GM12878 (cell line): ENCODE measurements around the gene WNK1. TPM values are rescaled to one million over a fixed set of nuclear protein-coding genes. Genes with fewer than 3 reads are reported as not detected.

ENCODE experiments used
- BACH1 ChIP-seq: fragments of 450-650 bp; IDR thresholded peaks from 2 replicates; pipeline ENCODE4 v1.6.1; 2017; ENCODE audit warnings: mild to moderate bottlenecking, borderline replicate concordance
- BCL11A ChIP-seq: IDR thresholded peaks from 2 replicates; pipeline ENCODE4 v1.6.1; 2011; ENCODE audit warnings: low read depth, low read length
- CBFB ChIP-seq: IDR thresholded peaks from 2 replicates; pipeline ENCODE4 v1.6.1; 2016; ENCODE audit warnings: antibody characterized with exemption, low read depth
- CBX3 ChIP-seq: fragments of 200-600 bp; sonication (generic); IDR thresholded peaks from 2 replicates; pipeline ENCODE4 v1.6.1; 2016; ENCODE audit warnings: low read depth, borderline replicate concordance
- CREB1 ChIP-seq: IDR thresholded peaks from 2 replicates; pipeline ENCODE4 v1.6.1; 2012; ENCODE audit warnings: low read depth, mild to moderate bottlenecking, inconsistent platforms
- EP300 ChIP-seq, 2 experiments: fragments of 150-350 bp in 1 of 2; IDR thresholded peaks; 2 replicates each; pipeline ENCODE4 v1.6.1; 2011 to 2012; ENCODE audit warnings: low read depth in 2 of 2, low read length in 2 of 2, borderline replicate concordance in 1 of 2, improper control_type of control experiment in 1 of 2, inconsistent platforms in 1 of 2; ENCODE audit not compliant: control insufficient read depth in 1 of 2
- IKZF2 ChIP-seq, 2 experiments: fragments of 450-650 bp; IDR thresholded peaks; 2 replicates each; pipeline ENCODE4 v1.6.1; 2017; ENCODE audit warnings: mild to moderate bottlenecking in 2 of 2, moderate library complexity in 2 of 2
- IRF4 ChIP-seq: IDR thresholded peaks from 2 replicates; pipeline ENCODE4 v1.6.1; 2011; ENCODE audit warnings: low read depth, low read length
- MEF2B ChIP-seq: fragments of 450-650 bp; IDR thresholded peaks from 2 replicates; pipeline ENCODE4 v1.6.1; 2018; ENCODE audit warnings: mild to moderate bottlenecking, moderate library complexity; ENCODE audit not compliant: partially characterized antibody, poor library complexity, severe bottlenecking
- MXI1 ChIP-seq: fragments of 150-350 bp; IDR thresholded peaks from 2 replicates; pipeline ENCODE4 v1.6.1; 2011; ENCODE audit warnings: low read depth, mild to moderate bottlenecking, inconsistent platforms, low read length, improper control_type of control experiment
- NBN ChIP-seq: fragments of 450-650 bp; IDR thresholded peaks from 2 replicates; pipeline ENCODE4 v1.6.1; 2016
- NFIC ChIP-seq: IDR thresholded peaks from 2 replicates; pipeline ENCODE4 v1.6.1; 2012; ENCODE audit warnings: low read depth, mild to moderate bottlenecking, inconsistent platforms, low read length, moderate library complexity
- NR2F1 ChIP-seq: fragments of 450-650 bp; conservative IDR thresholded peaks from 2 replicates; pipeline ENCODE4 v1.6.1; 2017; ENCODE audit warnings: mild to moderate bottlenecking
- RUNX3 ChIP-seq: IDR thresholded peaks from 2 replicates; pipeline ENCODE4 v1.6.1; 2012; ENCODE audit warnings: low read length, inconsistent platforms
- SPI1 ChIP-seq: IDR thresholded peaks from 2 replicates; pipeline ENCODE4 v1.6.1; 2011; ENCODE audit warnings: low read depth, mild to moderate bottlenecking, low read length, moderate library complexity, borderline replicate concordance; ENCODE audit not compliant: insufficient read depth
- SUPT20H ChIP-seq: IDR thresholded peaks from 2 replicates; pipeline ENCODE4 v1.6.1; 2011; ENCODE audit warnings: low read depth, mild to moderate bottlenecking, low read length, moderate library complexity, borderline replicate concordance; ENCODE audit not compliant: control insufficient read depth
- TCF12 ChIP-seq: IDR thresholded peaks from 2 replicates; pipeline ENCODE4 v1.6.1; 2011; ENCODE audit warnings: low read depth, mild to moderate bottlenecking, low read length
- USF1 ChIP-seq: IDR thresholded peaks from 2 replicates; pipeline ENCODE4 v1.6.1; 2011; ENCODE audit warnings: borderline replicate concordance, low read depth, mild to moderate bottlenecking, moderate library complexity, mixed read lengths, low read length; ENCODE audit not compliant: insufficient read depth; ENCODE audit errors: extremely low read length
- polyA plus RNA-seq, 11 experiments: library from polyadenylated mRNA; depleted of rRNA in 4 of 11; unstranded in 6 of 11; stranded (reverse) in 5 of 11; fragments of >200 nt; fragmentation: Nextera tagmentation in 4 of 11; fragmentation: Illumina TruSeq in 1 of 11; extraction: Ambion mirVana in 4 of 11; extraction: Trizol in 1 of 11; gene quantifications; 1 replicate in 1 of 11; 2 replicates in 10 of 11; pipeline versions ENCODE4 v1.2.1 to v1.2.3, GENCODE V29; 2011 to 2016; ENCODE audit warnings: inconsistent platforms in 2 of 11, missing spikeins in 2 of 11, low read depth in 1 of 11
- total RNA-seq, 4 experiments: library from RNA; depleted of rRNA in 3 of 4; stranded (reverse); fragments of >200 nt in 3 of 4; fragmentation: Illumina TruSeq in 1 of 4; extraction: Trizol in 1 of 4; gene quantifications; 2 replicates each; pipeline versions ENCODE4 v1.2.1 to v1.2.3, GENCODE V29; 2013 to 2021
- TF ChIP-seq, protein P1 (sequence below): fragments of 450-650 bp; IDR thresholded peaks from 2 replicates; pipeline ENCODE4 v1.6.1; 2016; ENCODE audit warnings: mild to moderate bottlenecking

WNK1 gene
- total and polyA plus RNA-seq, 10 of the 15 experiments (the other 5 are each of a cell fraction or from before 2014, with no cell fraction given), result 9.6 to 151 (median 86.6) TPM

DNA sequence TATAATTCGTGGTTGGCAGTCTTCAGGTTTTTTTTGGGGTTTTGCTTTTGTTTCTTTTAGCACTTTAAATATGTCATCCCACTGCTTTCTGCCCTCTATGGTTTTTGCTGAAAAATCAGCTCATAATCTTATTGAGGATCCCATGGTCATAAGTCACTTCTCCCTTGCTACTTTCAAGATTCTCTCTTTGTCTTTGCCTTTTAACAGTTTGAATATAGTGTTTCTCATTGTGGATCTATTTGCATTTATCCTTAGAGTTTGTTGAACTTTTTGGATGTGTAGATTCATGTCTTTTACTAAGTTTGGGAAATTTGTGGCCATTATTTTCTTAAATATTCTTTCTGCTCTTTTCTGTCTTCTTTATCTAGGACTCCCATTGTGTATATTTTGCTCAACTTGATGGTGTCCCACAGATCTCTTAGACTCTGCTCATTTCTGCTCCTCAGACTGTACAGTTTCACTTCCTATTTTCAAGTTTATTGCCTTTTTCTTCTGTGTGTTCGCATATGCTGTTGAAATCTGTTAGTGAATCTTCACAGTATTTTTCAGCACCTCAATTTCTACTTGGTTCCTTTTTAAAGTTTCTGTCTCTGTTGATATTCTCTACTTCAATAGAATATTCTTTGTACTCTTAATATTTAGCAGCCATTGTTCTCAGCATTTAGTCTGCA lies 70.8 kb downstream of the WNK1 start (continued):
- TF ChIP-seq TCF12 (no peak), IRF4 (peak; percentile 82), MEF2B (peak; percentile 7), NBN (peak; percentile 90), IKZF2 (IDR thresholded peaks at IDR 0.05) (peak; percentile 51 to 63), MXI1 (no peak), BCL11A (peak; percentile 19; the same call in 1 of the 2 replicates), CBFB (no peak), NFIC (peak; percentile 65), BACH1 (peak; percentile 53; the same call in 1 of the 2 replicates), EP300 (IDR thresholded peaks at IDR 0.05; ENCODE audit: borderline replicate concordance in 1 of 2, control insufficient read depth in 1 of 2, low read depth in 2 of 2, low read length in 2 of 2) (peak in 1 of 2 experiments; percentile 82; a peak in 2 of 4 replicates), RUNX3 (no peak), SUPT20H (no peak), SPI1 (peak; percentile 98), NR2F1 (no peak), CREB1 (no peak), USF1 (no peak), CBX3 (no peak)
- TF ChIP-seq, protein P1, sequence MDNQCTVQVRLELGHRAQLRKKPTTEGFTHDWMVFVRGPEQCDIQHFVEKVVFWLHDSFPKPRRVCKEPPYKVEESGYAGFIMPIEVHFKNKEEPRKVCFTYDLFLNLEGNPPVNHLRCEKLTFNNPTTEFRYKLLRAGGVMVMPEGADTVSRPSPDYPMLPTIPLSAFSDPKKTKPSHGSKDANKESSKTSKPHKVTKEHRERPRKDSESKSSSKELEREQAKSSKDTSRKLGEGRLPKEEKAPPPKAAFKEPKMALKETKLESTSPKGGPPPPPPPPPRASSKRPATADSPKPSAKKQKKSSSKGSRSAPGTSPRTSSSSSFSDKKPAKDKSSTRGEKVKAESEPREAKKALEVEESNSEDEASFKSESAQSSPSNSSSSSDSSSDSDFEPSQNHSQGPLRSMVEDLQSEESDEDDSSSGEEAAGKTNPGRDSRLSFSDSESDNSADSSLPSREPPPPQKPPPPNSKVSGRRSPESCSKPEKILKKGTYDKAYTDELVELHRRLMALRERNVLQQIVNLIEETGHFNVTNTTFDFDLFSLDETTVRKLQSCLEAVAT, result peak; percentile 44; the same call in 1 of the 2 replicates
